MCF 10A (cell line): ENCODE data around the gene IFIT3. TPM values are rescaled to one million over a fixed set of nuclear protein-coding genes. Genes with fewer than 3 reads are reported as not detected.

Experiments used
- BruUV-seq: library from RNA; stranded (reverse); fragments of 400-500 nt; replicated peaks from 2 replicates; lab custom pipeline; 2021; lab: Mats Ljungman, UMichigan
- CTCF ChIA-PET: fragments of 300-600 bp; sonication (Branson Sonifier 250); formaldehyde crosslinking; extraction: SDS; loops from one replicate; lab custom pipeline; 2021; ENCODE audit warnings: antibody characterized with exemption, inconsistent platforms; lab: Yijun Ruan, JAX
- POLR2A ChIA-PET: fragments of 300-600, 350-650 bp; sonication (Branson Sonifier 250); formaldehyde crosslinking; extraction: SDS; loops from one replicate; lab custom pipeline; 2020; ENCODE audit warnings: antibody characterized with exemption, inconsistent platforms; lab: Yijun Ruan, JAX
- DNase-seq: peaks from one replicate; pipeline ENCODE4 v3.0.0-alpha.2; 2018; ENCODE audit not compliant: unreplicated experiment
- H3K27ac Mint-ChIP-seq: one replicate; pipeline ENCODE4 v1.8.0; 2022; ENCODE audit warnings: mild to moderate bottlenecking, low read depth, mixed read lengths; ENCODE audit not compliant: unreplicated experiment
- H3K27me3 Mint-ChIP-seq: one replicate; pipeline ENCODE4 v1.8.0; 2022; ENCODE audit warnings: mixed read lengths; ENCODE audit not compliant: insufficient read depth, unreplicated experiment
- H3K36me3 Mint-ChIP-seq: one replicate; pipeline ENCODE4 v1.8.0; 2022; ENCODE audit warnings: mild to moderate bottlenecking, moderate library complexity, mixed read lengths; ENCODE audit not compliant: insufficient read depth, unreplicated experiment
- H3K4me1 Mint-ChIP-seq: one replicate; pipeline ENCODE4 v1.8.0; 2022; ENCODE audit warnings: mixed read lengths; ENCODE audit not compliant: insufficient read depth, unreplicated experiment
- H3K4me3 Mint-ChIP-seq: one replicate; pipeline ENCODE4 v1.8.0; 2022; ENCODE audit warnings: mild to moderate bottlenecking, moderate library complexity, mixed read lengths; ENCODE audit not compliant: unreplicated experiment
- H3K9me3 Mint-ChIP-seq: one replicate; pipeline ENCODE4 v1.8.0; 2022; ENCODE audit warnings: mixed read lengths; ENCODE audit not compliant: unreplicated experiment
- intact Hi-C: fragments of 100-400 bp; cut with micrococcal nuclease; formaldehyde crosslinking; loops from 2 replicates; pipeline ENCODE4 v1.14.1; 2022
- total RNA-seq: library from RNA; stranded (reverse); gene quantifications from 2 replicates; pipeline ENCODE4 v1.2.3, GENCODE V29; 2022
- TF ChIP-seq, protein P1 (sequence below): fragments of 200-600 bp; IDR thresholded peaks from one replicate; pipeline ENCODE4 v1.8.0; 2022; ENCODE audit warnings: antibody characterized with exemption, mild to moderate bottlenecking; ENCODE audit not compliant: unreplicated experiment

IFIT3 gene
- total RNA-seq, 1 experiment from 2014 or later = 1.4 TPM

DNA sequence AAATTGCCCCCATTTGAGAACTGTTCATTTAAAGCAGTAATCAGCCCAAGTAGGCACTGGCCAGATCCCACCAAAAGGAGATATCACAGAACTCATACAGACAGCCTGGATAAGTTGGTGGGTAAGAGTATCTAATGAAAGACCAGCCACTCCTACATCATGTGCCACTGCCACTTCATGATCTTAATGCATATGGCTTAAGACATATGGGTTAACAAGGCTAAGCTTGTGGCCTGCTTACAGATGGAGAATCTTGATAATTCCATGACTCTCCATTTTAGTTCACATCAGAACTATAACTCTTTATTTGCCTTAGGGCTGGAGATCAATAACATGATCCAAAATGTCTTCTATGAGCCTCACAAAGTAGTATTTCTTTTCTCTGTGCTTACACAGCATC, 43.3 kb downstream of the IFIT3 start:
- no peaks in the 10 kb centered on the region for H3K36me3 Mint-ChIP-seq
- no TSS peak for BruUV-seq
- no peak overlapping the region for H3K27ac Mint-ChIP-seq
- POLR2A ChIA-PET = interaction anchor here (1.0 kb wide), 1 partner anchor 21 kb away, joined by 4 read pairs; the partner anchor contains the start of gene IFIT1
- TF ChIP-seq, protein P1, sequence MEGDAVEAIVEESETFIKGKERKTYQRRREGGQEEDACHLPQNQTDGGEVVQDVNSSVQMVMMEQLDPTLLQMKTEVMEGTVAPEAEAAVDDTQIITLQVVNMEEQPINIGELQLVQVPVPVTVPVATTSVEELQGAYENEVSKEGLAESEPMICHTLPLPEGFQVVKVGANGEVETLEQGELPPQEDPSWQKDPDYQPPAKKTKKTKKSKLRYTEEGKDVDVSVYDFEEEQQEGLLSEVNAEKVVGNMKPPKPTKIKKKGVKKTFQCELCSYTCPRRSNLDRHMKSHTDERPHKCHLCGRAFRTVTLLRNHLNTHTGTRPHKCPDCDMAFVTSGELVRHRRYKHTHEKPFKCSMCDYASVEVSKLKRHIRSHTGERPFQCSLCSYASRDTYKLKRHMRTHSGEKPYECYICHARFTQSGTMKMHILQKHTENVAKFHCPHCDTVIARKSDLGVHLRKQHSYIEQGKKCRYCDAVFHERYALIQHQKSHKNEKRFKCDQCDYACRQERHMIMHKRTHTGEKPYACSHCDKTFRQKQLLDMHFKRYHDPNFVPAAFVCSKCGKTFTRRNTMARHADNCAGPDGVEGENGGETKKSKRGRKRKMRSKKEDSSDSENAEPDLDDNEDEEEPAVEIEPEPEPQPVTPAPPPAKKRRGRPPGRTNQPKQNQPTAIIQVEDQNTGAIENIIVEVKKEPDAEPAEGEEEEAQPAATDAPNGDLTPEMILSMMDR = no peak
- peaks cover 6% of the 10 kb centered on the region for H3K4me1 Mint-ChIP-seq
- no peaks in the 10 kb centered on the region for H3K9me3 Mint-ChIP-seq
- no peaks in the 10 kb centered on the region for H3K27me3 Mint-ChIP-seq
- intact Hi-C loops = no loop called here
- CTCF ChIA-PET = interaction anchor here (0.6 to 1.0 kb wide), 3 partner anchors 19 to 97 kb away, joined by 3 read pairs; no protein-coding TSS in a partner anchor
- no peak overlapping the region for H3K4me3 Mint-ChIP-seq
- no peak for DNase-seq

DNA sequence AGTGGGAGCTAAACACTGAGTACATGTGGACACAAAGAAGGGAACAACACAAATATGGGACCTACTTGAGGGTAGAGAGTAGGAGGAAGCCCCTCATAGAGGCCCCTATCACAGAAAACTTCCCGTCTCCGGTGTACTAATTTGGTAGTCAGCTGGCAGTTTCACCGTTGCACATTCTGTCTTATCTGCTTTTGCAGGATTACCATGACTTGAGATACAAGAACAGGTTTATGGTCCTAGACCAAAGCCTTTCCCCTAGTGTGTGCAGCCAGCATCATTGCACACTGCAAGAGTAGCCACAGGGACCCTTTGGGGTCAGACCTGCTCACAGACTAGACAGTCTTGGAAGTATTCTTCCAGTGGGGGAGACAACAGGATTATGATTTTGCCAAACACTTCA, 44.2 kb downstream of the IFIT3 start:
- TF ChIP-seq, protein P1 = no peak
- Mint-ChIP-seq H3K4me1 (peaks cover 6% of the 10 kb centered on the region), H3K9me3 (no peaks in the 10 kb centered on the region), H3K4me3 (no peak overlapping the region), H3K27me3 (no peaks in the 10 kb centered on the region), H3K36me3 (no peaks in the 10 kb centered on the region), H3K27ac (no peak overlapping the region)
- ChIA-PET POLR2A (interaction anchor here (1.0 to 1.1 kb wide), 3 partner anchors 14 to 116 kb away, joined by 3 to 4 read pairs (median 3); partner anchors contain the start of gene IFIT1), CTCF (interaction anchor here (0.5 kb wide), 1 partner anchor 1859 kb away, joined by 5 read pairs; no protein-coding TSS in a partner anchor)
- BruUV-seq = no TSS peak
- no peak for DNase-seq
- intact Hi-C loops = no loop called here

DNA sequence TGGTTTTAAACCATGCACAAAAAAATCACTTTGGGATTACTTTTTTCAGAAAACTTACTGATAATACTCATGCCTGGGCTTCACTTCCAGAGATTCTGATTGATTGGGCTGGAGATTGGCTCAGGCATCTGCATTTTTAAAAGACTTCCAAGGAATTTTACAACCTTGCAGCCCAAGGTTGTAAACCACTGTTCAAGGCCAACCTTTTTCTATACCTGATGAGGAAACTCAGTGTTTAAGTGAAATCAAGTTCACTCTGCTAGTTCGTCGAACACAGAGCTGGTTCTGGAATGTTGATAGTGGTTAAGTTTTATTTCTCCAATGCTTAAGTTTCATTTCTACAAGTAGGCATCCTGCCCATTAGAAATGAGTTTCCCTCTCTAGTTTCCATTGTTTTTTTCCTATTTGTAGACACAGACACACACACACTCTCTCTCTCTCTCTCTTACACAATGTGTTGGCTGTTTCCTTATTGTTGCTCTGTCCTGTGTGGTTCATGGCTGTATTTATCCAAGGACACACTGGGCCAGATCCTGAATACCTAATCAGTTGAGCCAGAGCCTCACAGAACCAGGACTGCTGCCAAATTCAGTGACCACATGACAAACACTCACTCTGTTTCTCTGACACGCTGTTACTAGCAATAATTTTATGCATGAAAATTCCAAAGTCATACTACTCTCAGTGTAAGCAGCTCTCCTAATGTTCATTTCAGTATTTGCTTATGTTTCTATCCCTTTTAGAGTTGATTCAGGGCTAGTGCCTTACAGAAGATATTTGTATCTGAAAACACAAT, 46.3 kb downstream of the IFIT3 start:
- Mint-ChIP-seq H3K27me3 (no peaks in the 10 kb centered on the region), H3K36me3 (no peaks in the 10 kb centered on the region), H3K9me3 (no peaks in the 10 kb centered on the region), H3K4me1 (peaks cover 6% of the 10 kb centered on the region), H3K4me3 (peak overlapping the region; percentile 14), H3K27ac (peak overlapping the region; percentile 72)
- CTCF ChIA-PET = interaction anchor here (1.0 kb wide), 2 partner anchors 9 to 19 kb away, joined by 4 to 5 read pairs; no protein-coding TSS in a partner anchor
- TF ChIP-seq, protein P1 = no peak
- POLR2A ChIA-PET = interaction anchor here (0.5 to 2.2 kb wide), 12 partner anchors 10 to 96 kb away, joined by 3 to 12 read pairs (median 4); partner anchors contain the start of genes IFIT1, IFIT2 and IFIT5
- no TSS peak for BruUV-seq
- intact Hi-C loops = no loop called here
- DNase-seq = peak; percentile 90

DNA sequence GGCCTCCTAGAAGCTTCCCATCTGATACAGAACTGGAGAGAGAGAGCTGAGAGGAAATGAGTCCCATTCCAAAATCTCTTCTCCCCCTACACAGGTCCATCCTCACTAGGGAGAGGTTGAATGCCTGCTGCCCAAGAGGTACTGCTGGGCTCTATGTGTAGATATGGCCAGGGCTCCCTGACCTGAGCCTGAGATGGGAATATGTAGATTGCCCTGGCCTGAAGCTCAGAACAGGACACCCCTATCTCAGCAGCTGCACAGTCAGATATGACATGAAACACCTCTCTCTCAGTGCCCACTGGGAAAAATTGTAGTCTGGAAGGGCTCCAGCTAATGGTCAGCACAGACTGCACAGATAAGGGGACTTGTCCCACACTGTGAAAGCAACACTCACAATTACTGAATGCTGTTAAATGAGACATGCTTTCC, 46.9 kb downstream of the IFIT3 start:
- Mint-ChIP-seq H3K27me3 (no peaks in the 10 kb centered on the region), H3K4me1 (peaks cover 6% of the 10 kb centered on the region), H3K27ac (peak overlapping the region; percentile 72), H3K36me3 (no peaks in the 10 kb centered on the region), H3K9me3 (no peaks in the 10 kb centered on the region), H3K4me3 (no peak overlapping the region)
- TF ChIP-seq, protein P1 = no peak
- ChIA-PET POLR2A (interaction anchor here (0.5 to 2.2 kb wide), 11 partner anchors 10 to 97 kb away, joined by 3 to 12 read pairs (median 4); partner anchors contain the start of genes IFIT1, IFIT2 and IFIT5), CTCF (interaction anchor here (1.0 kb wide), 2 partner anchors 10 to 18 kb away, joined by 4 to 5 read pairs; no protein-coding TSS in a partner anchor)
- intact Hi-C loops = no loop called here
- no peak for DNase-seq
- BruUV-seq = no TSS peak
